ENCODE data around the gene PPP6C.
A peak's percentile ranks its signal among the peaks of the same experiment; 100 is the strongest.
"Not testable (repeated sequence)": the region's sequence is repeated elsewhere in the genome, so short reads cannot be mapped to it uniquely, and the experiment has no call there.

PPP6C gene

GRCh38 chr9:125189361-125190289 is at the start of gene PPP6C:
PPP6C (minus strand) TSS chr9:125189803; CDS start chr9:125189718, 85 bp downstream.
- DNase-seq (ENCODE audit: low read depth) = peak; percentile 97

GRCh38 chr9:125238915-125239446 is 49.4 kb upstream of the PPP6C start:
- DNase-seq (ENCODE audit: low read depth) = no peak

GRCh38 chr9:125238127-125238914 is 48.7 kb upstream of the PPP6C start:
- DNase-seq (ENCODE audit: low read depth) = no peak

GRCh38 chr9:125236520-125237159 is 47.0 kb upstream of the PPP6C start:
- DNase-seq (ENCODE audit: low read depth) = not testable (repeated sequence)

- no peak for DNase-seq (ENCODE audit: low read depth)
Measured at GRCh38 chr9:125235804-125236519, 46.4 kb upstream of the PPP6C start.

GRCh38 chr9:125234099-125234498 is 44.5 kb upstream of the PPP6C start:
- DNase-seq (ENCODE audit: low read depth) = not testable (repeated sequence)

GRCh38 chr9:125233678-125234077 is 44.1 kb upstream of the PPP6C start:
- no peak for DNase-seq (ENCODE audit: low read depth)

- no peak for DNase-seq (ENCODE audit: low read depth)
Measured at GRCh38 chr9:125227761-125228160, 38.2 kb upstream of the PPP6C start.

GRCh38 chr9:125224858-125225257 is 35.3 kb upstream of the PPP6C start:
- not testable (repeated sequence) for DNase-seq (ENCODE audit: low read depth)

- DNase-seq (ENCODE audit: low read depth) = no peak
Measured at GRCh38 chr9:125218621-125219020, 29.0 kb upstream of the PPP6C start.

- DNase-seq (ENCODE audit: low read depth) = no peak
Measured at GRCh38 chr9:125214186-125214585, 24.6 kb upstream of the PPP6C start.

GRCh38 chr9:125204477-125204876 is 14.9 kb upstream of the PPP6C start:
- no peak for DNase-seq (ENCODE audit: low read depth)

- no peak for DNase-seq (ENCODE audit: low read depth)
Measured at GRCh38 chr9:125202846-125203618, 13.4 kb upstream of the PPP6C start.

- peak; percentile 93 for DNase-seq (ENCODE audit: low read depth)
Measured at GRCh38 chr9:125200216-125201047, 10.8 kb upstream of the PPP6C start, which contains the start of gene RABEPK. RABEPK (plus strand) TSS chr9:125200542; CDS start chr9:125203014, 2,472 bp downstream.

- DNase-seq (ENCODE audit: low read depth) = not testable (repeated sequence)
Measured at GRCh38 chr9:125195591-125195990, 6.0 kb upstream of the PPP6C start.

- not testable (repeated sequence) for DNase-seq (ENCODE audit: low read depth)
Measured at GRCh38 chr9:125194466-125194865, 4.9 kb upstream of the PPP6C start.

- DNase-seq (ENCODE audit: low read depth) = no peak
Measured at GRCh38 chr9:125190361-125190801, 778 bp upstream of the PPP6C start.

- no peak for DNase-seq (ENCODE audit: low read depth)
Measured at GRCh38 chr9:125189011-125189360, 617 bp downstream of the PPP6C start.

- DNase-seq (ENCODE audit: low read depth) = no peak
Measured at GRCh38 chr9:125183561-125183960, 6.0 kb downstream of the PPP6C start.

GRCh38 chr9:125183054-125183453 is 6.5 kb downstream of the PPP6C start:
- DNase-seq (ENCODE audit: low read depth) = no peak

Data from activated T-cell treated with anti-CD3 and anti-CD28 coated beads for 48 hours (primary cell).